Gastrocnemius medialis (tissue), 4 donors: ENCODE measurements around the gene SARS1. TPM values are rescaled to one million over a fixed set of nuclear protein-coding genes. Genes with fewer than 3 reads are reported as not detected.
A peak's percentile ranks its signal among the peaks of the same experiment; 100 is the strongest.

ENCODE experiments used
- ATAC-seq, 2 donors: fragments of 150-250 bp; one replicate each; pipeline ENCODE4 v1.9.1; 2016
- DNase-seq, 2 donors: peaks; one replicate each; pipeline ENCODE4 v3.0.0-alpha.2; 2019
- H3K27ac ChIP-seq, 4 donors: fragments of 200-600 bp; sonication (generic); 1 replicate in 1 of 4; 2 replicates in 3 of 4; pipeline ENCODE4 v1.5.1; 2016 to 2018; ENCODE audit warnings: mild to moderate bottlenecking in 2 of 4, moderate library complexity in 1 of 4
- H3K27me3 ChIP-seq, 3 donors: fragments of 200-600 bp; sonication (generic) in 2 of 3; 1 replicate in 1 of 3; 2 replicates in 2 of 3; pipeline versions ENCODE4 v1.5.1 to v1.6.0; 2016 to 2019; ENCODE audit warnings: mild to moderate bottlenecking in 1 of 3, moderate library complexity in 1 of 3
- H3K36me3 ChIP-seq, 2 donors: fragments of 200-600 bp; sonication (generic) in 1 of 2; one replicate each; pipeline ENCODE4 v1.5.1; 2017 to 2018
- H3K4me1 ChIP-seq, 2 donors: fragments of 200-600 bp; sonication (generic) in 1 of 2; one replicate each; pipeline ENCODE4 v1.5.1; 2016 to 2017; ENCODE audit warnings: mild to moderate bottlenecking in 2 of 2
- H3K4me3 ChIP-seq, 4 donors: fragments of 200-600 bp; sonication (generic) in 3 of 4; 1 replicate in 1 of 4; 2 replicates in 3 of 4; pipeline ENCODE4 v1.5.1; 2016 to 2019; ENCODE audit warnings: mild to moderate bottlenecking in 2 of 4
- H3K9me3 ChIP-seq, 3 donors: fragments of 200-600 bp; sonication (generic) in 2 of 3; 1 replicate in 1 of 3; 2 replicates in 2 of 3; pipeline ENCODE4 v1.5.1; 2016 to 2019
- CTCF ChIP-seq, 5 experiments: fragments of 450-650 bp in 3 of 5; fragments of 200-600 bp in 2 of 5; sonication (generic) in 2 of 5; IDR thresholded peaks in 4 of 5; conservative IDR thresholded peaks in 1 of 5; 1 replicate in 4 of 5; 2 replicates in 1 of 5; pipeline ENCODE4 v1.5.1; 2016 to 2019; ENCODE audit warnings: antibody characterized with exemption in 5 of 5, mild to moderate bottlenecking in 3 of 5, moderate library complexity in 3 of 5
- POLR2A ChIP-seq, 2 donors: fragments of 450-650 bp; IDR thresholded peaks; one replicate each; pipeline ENCODE4 v1.6.1; 2017; ENCODE audit warnings: antibody characterized with exemption in 2 of 2, mild to moderate bottlenecking in 2 of 2, moderate library complexity in 2 of 2
- in situ Hi-C, 4 donors: fragments of 200-750 bp; cut with MboI; loops; one replicate each; pipeline versions ENCODE4 v1.15.0 to v1.8.0; 2017; ENCODE audit warnings: low sequenced_read_pairs in 4 of 4
- intact Hi-C: fragments of 100-400 bp; cut with DNase I; formaldehyde crosslinking; loops from one replicate; pipeline ENCODE4 v1.15.1; 2023; ENCODE audit warnings: low total_unique reads
- total RNA-seq, 4 donors: library from RNA; depleted of rRNA; stranded (reverse); fragments of >200 nt; gene quantifications; one replicate each; pipeline versions ENCODE4 v1.1.0 to v1.2.3, GENCODE V29; 2016

SARS1 gene
- total RNA-seq, 4 donors from 2014 or later: 97.6 to 116 (median 98.7) TPM

- Histone ChIP-seq H3K36me3 (no peaks in the 10 kb centered on the region), H3K4me3 (no peak overlapping the region), H3K27ac (no peak overlapping the region), H3K4me1 (peaks cover 24 to 30% of the 10 kb centered on the region in 2 donors), H3K27me3 (no peaks in the 10 kb centered on the region), H3K9me3 (no peaks in the 10 kb centered on the region)
- DNase-seq (no peak), ATAC-seq (no peak)
- intact Hi-C loops (loop anchor here (5.0 kb wide), 1 partner anchor 253 kb away; no protein-coding TSS in a partner anchor), in situ Hi-C loops (loop anchor here in 3 of 4 donors (5.0 to 25.0 kb wide), 5 partner anchors 115 to 258 kb away; partner anchors contain the start of genes GPR61 (in 2 of the 3), SORT1 (in 2 of the 3) and GNAI3 (in 1 of the 3))
- TF ChIP-seq CTCF (IDR thresholded peaks at IDR 0.05 in 4 of 5, conservative IDR thresholded peaks at IDR 0.05 in 1 of 5): no peak
- TF ChIP-seq POLR2A (IDR thresholded peaks at IDR 0.05): no peak
These were observed 66.0 kb downstream of the SARS1 start for GRCh38 chr1:109279615-109280278.

- ATAC-seq (no peak), DNase-seq (no peak)
- Histone ChIP-seq H3K27ac (no peak overlapping the region), H3K27me3 (no peaks in the 10 kb centered on the region), H3K4me3 (no peak overlapping the region), H3K36me3 (no peaks in the 10 kb centered on the region), H3K4me1 (peaks cover 19% of the 10 kb centered on the region in 2 donors), H3K9me3 (no peaks in the 10 kb centered on the region)
- TF ChIP-seq CTCF (IDR thresholded peaks at IDR 0.05 in 4 of 5, conservative IDR thresholded peaks at IDR 0.05 in 1 of 5) (no peak), POLR2A (IDR thresholded peaks at IDR 0.05) (no peak)
- in situ Hi-C loops (loop anchor here in 1 of 4 donors (10.0 to 25.0 kb wide), 2 partner anchors 114 to 256 kb away; partner anchors contain the start of genes GNAI3, GPR61 and SORT1), intact Hi-C loops (no loop called here)
These were observed 67.1 kb downstream of the SARS1 start for GRCh38 chr1:109280862-109281261.

- Histone ChIP-seq H3K4me1 (peaks cover 18 to 19% of the 10 kb centered on the region in 2 donors), H3K4me3 (no peak overlapping the region), H3K9me3 (no peaks in the 10 kb centered on the region), H3K36me3 (no peaks in the 10 kb centered on the region), H3K27me3 (no peaks in the 10 kb centered on the region), H3K27ac (no peak overlapping the region)
- no peak for ATAC-seq
- intact Hi-C loops (no loop called here), in situ Hi-C loops (loop anchor here in 1 of 4 donors (10.0 to 25.0 kb wide), 2 partner anchors 113 to 255 kb away; partner anchors contain the start of genes GNAI3, GPR61 and SORT1)
- TF ChIP-seq CTCF (IDR thresholded peaks at IDR 0.05 in 4 of 5, conservative IDR thresholded peaks at IDR 0.05 in 1 of 5) (no peak), POLR2A (IDR thresholded peaks at IDR 0.05) (no peak)
- no peak for DNase-seq
These were observed 68.2 kb downstream of the SARS1 start for GRCh38 chr1:109281680-109282496.

- in situ Hi-C loops: loop anchor here in 1 of 4 donors (10.0 to 25.0 kb wide), 2 partner anchors 112 to 255 kb away; partner anchors contain the start of genes GNAI3, GPR61 and SORT1
- peaks cover 13 to 19% of the 10 kb centered on the region in 2 donors for H3K4me1 ChIP-seq
These were observed 68.8 kb downstream of the SARS1 start for GRCh38 chr1:109282497-109282951.

More at GRCh38 chr1:109282497-109282951, 68.8 kb downstream of the SARS1 start:
- ATAC-seq (no peak), DNase-seq (no peak)
- H3K27ac ChIP-seq: peak overlapping the region; percentile 79 to 93 (median 86)
- intact Hi-C loops: no loop called here
- peak overlapping the region; percentile 64 to 72 (median 64) for H3K4me3 ChIP-seq
- no peaks in the 10 kb centered on the region for H3K36me3 ChIP-seq
- TF ChIP-seq CTCF (IDR thresholded peaks at IDR 0.05 in 4 of 5, conservative IDR thresholded peaks at IDR 0.05 in 1 of 5): no peak
- no peak for TF ChIP-seq POLR2A (IDR thresholded peaks at IDR 0.05)
- H3K9me3 ChIP-seq: no peaks in the 10 kb centered on the region
- H3K27me3 ChIP-seq: no peaks in the 10 kb centered on the region
